ENCODE measurements around the gene SRI.

- no peak for TF ChIP-seq CTCF (IDR thresholded peaks at IDR 0.05; ENCODE audit: low read depth, low read length)
- TF ChIP-seq EZH2phosphoT487 (IDR thresholded peaks at IDR 0.05; ENCODE audit: low read depth) = no peak
Observed at GRCh38 chr7:88185650-88186049, 34.2 kb downstream of the SRI start.
